HepG2 (cell line): ENCODE results near the gene HPS4. TPM values are rescaled to one million over a fixed set of nuclear protein-coding genes. Genes with fewer than 3 reads are reported as not detected.

Source experiments
- ATAC-seq: fragments of 200-7000 bp; cut with Tn5 transposase; 3 replicates; pipeline ENCODE4 v1.9.1; 2020; ENCODE audit warnings: mild to moderate bottlenecking, moderate library complexity
- BruUV-seq: library from RNA; stranded (reverse); fragments of 400-500 nt; replicated peaks from 2 replicates; lab custom pipeline; 2021; lab: Mats Ljungman, UMichigan
- CTCF ChIA-PET: fragments of 300-600 bp; formaldehyde crosslinking; extraction: SDS; loops from one replicate; lab custom pipeline; 2021; ENCODE audit warnings: low total read pairs, inconsistent platforms, low intra/inter-chr PET ratio; lab: Yijun Ruan, JAX
- POLR2A ChIA-PET: fragments of 350-600 bp; sonication (Branson Sonifier 250); formaldehyde crosslinking; loops from one replicate; lab custom pipeline; 2020; ENCODE audit warnings: antibody characterized with exemption, inconsistent platforms; lab: Yijun Ruan, JAX
- DNase-seq: peaks from one replicate; pipeline ENCODE4 v3.0.0-alpha.2; 2015; ENCODE audit warnings: low spot score
- FAIRE-seq: peaks from 3 replicates; lab custom pipeline; 2011; peaks lifted over from hg19 to GRCh38; lab: Jason Lieb, UNC
- H2AFZ ChIP-seq: one replicate; pipeline ENCODE4 v1.6.1; 2011; ENCODE audit warnings: low read length, inconsistent platforms
- H3K27ac ChIP-seq: fragments of 300-600 bp; 3 replicates; pipeline ENCODE4 v1.8.0; 2011; ENCODE audit warnings: mixed run types, mild to moderate bottlenecking, mixed read lengths, low read length, inconsistent platforms; ENCODE audit not compliant: insufficient read depth; ENCODE audit errors: extremely low read length
- H3K27me3 ChIP-seq, 2 experiments: fragments of 200-600 bp in 1 of 2; 2 replicates in 1 of 2; 3 replicates in 1 of 2; pipeline versions ENCODE4 v1.6.0 to v1.8.0; 2011; ENCODE audit warnings: low read length in 2 of 2, mild to moderate bottlenecking in 2 of 2, moderate library complexity in 2 of 2, inconsistent platforms in 1 of 2; ENCODE audit not compliant: insufficient read depth in 2 of 2, control insufficient read depth in 1 of 2
- H3K36me3 ChIP-seq, 2 experiments: fragments of 200-600 bp in 1 of 2; replicated peaks in 1 of 2; 2 replicates in 1 of 2; 3 replicates in 1 of 2; pipeline versions ENCODE4 v1.5.1 to v1.8.0; 2011; ENCODE audit warnings: low read length in 2 of 2, inconsistent platforms in 1 of 2; ENCODE audit not compliant: insufficient read depth in 2 of 2, control insufficient read depth in 1 of 2
- H3K4me1 ChIP-seq: 2 replicates; pipeline ENCODE4 v1.5.1; 2012; ENCODE audit warnings: low read length, inconsistent platforms; ENCODE audit not compliant: insufficient read depth
- H3K4me2 ChIP-seq: 2 replicates; pipeline ENCODE4 v1.6.0; 2011; ENCODE audit warnings: low read depth, low read length, inconsistent platforms
- H3K4me3 ChIP-seq, 3 experiments: fragments of 200-600 bp in 1 of 3; sonication (generic), shearing (Covaris generic) in 1 of 3; replicated peaks in 1 of 3; 2 replicates each; pipeline ENCODE4 v1.5.1; 2011 to 2016; ENCODE audit warnings: low read length in 3 of 3, inconsistent platforms in 2 of 3, low read depth in 2 of 3, mild to moderate bottlenecking in 2 of 3, control low read depth in 1 of 3, mixed read lengths in 1 of 3; ENCODE audit not compliant: insufficient read depth in 1 of 3
- H3K79me2 ChIP-seq: one replicate; pipeline ENCODE4 v1.6.1; 2011; ENCODE audit warnings: low read length, inconsistent platforms; ENCODE audit not compliant: insufficient read depth
- H3K9ac ChIP-seq: 2 replicates; pipeline ENCODE4 v1.6.0; 2011; ENCODE audit warnings: mild to moderate bottlenecking, low read depth, low read length, inconsistent platforms; ENCODE audit not compliant: insufficient read depth
- H3K9me3 ChIP-seq: 2 replicates; pipeline ENCODE4 v1.5.1; 2012; ENCODE audit warnings: mild to moderate bottlenecking, low read length
- H4K20me1 ChIP-seq: 2 replicates; pipeline ENCODE4 v1.6.0; 2011; ENCODE audit warnings: inconsistent platforms, mild to moderate bottlenecking, low read length, moderate library complexity; ENCODE audit not compliant: insufficient read depth
- BATF2 ChIP-seq: sonication (generic); formaldehyde crosslinking; IDR thresholded peaks from 2 replicates; pipeline ENCODE4 v1.8.0; 2022; ENCODE audit warnings: mild to moderate bottlenecking, missing genetic modification reagents, moderate library complexity
- KLF13 ChIP-seq: sonication (generic); formaldehyde crosslinking; IDR thresholded peaks from 2 replicates; pipeline ENCODE4 v1.4.0; 2020; ENCODE audit warnings: mild to moderate bottlenecking, missing genetic modification reagents
- POLR2AphosphoS5 ChIP-seq: IDR thresholded peaks from 2 replicates; pipeline ENCODE4 v1.6.1; 2012; ENCODE audit warnings: low read depth, low read length
- SAP130 ChIP-seq: IDR thresholded peaks from 2 replicates; pipeline ENCODE4 v1.6.1; 2016; ENCODE audit warnings: low read depth
- ZBTB40 ChIP-seq, 2 experiments: fragments of 450-650 bp in 1 of 2; sonication (generic) in 1 of 2; formaldehyde crosslinking in 1 of 2; IDR thresholded peaks; 2 replicates each; pipeline versions ENCODE4 v1.6.1 to v1.8.0; 2016 to 2022; ENCODE audit warnings: antibody characterized with exemption in 1 of 2, mild to moderate bottlenecking in 1 of 2, missing genetic modification reagents in 1 of 2
- ZNF205 ChIP-seq: IDR thresholded peaks from 2 replicates; pipeline ENCODE4 v1.6.1; 2018; ENCODE audit warnings: missing biosample characterization, missing genetic modification reagents
- ZNF235 ChIP-seq: sonication (generic); formaldehyde crosslinking; IDR thresholded peaks from 2 replicates; pipeline ENCODE4 v1.8.1; 2023; ENCODE audit warnings: mild to moderate bottlenecking, missing genetic modification reagents, borderline replicate concordance
- ZNF652 ChIP-seq: IDR thresholded peaks from 2 replicates; pipeline ENCODE4 v1.6.1; 2016; ENCODE audit warnings: low read depth, borderline replicate concordance
- WGBS: methylation state at CpG from one replicate; pipeline ENCODE4 v1.1.6; 2017; ENCODE audit warnings: low lambda C conversion rate; 5-methylcytosine and 5-hydroxymethylcytosine counted together
- in situ Hi-C: cut with HindIII; loops from 2 replicates; pipeline ENCODE4 v1.10.0; 2017; ENCODE audit warnings: low pct_unique_long_range_greater_than_20kb; ENCODE audit not compliant: extremely low pct_ligation_motif_present
- intact Hi-C: fragments of 100-400 bp; cut with micrococcal nuclease; formaldehyde crosslinking; loops from one replicate; pipeline ENCODE4 v1.10.0; 2022; ENCODE audit not compliant: unreplicated experiment
- polyA plus RNA-seq, 8 experiments: library from polyadenylated mRNA; depleted of rRNA in 3 of 8; stranded (reverse) in 7 of 8; unstranded in 1 of 8; fragments of >200 nt; fragmentation: Illumina TruSeq in 4 of 8; extraction: Trizol in 4 of 8; gene quantifications; 2 replicates each; pipeline versions ENCODE4 v1.2.1 to v1.2.3, GENCODE V29; 2011 to 2016; ENCODE audit warnings: low read depth in 4 of 8, missing spikeins in 1 of 8, mixed read lengths in 1 of 8; ENCODE audit not compliant: insufficient read depth in 1 of 8
- total RNA-seq, 5 experiments: library from RNA; depleted of rRNA; stranded (reverse); fragments of >200 nt; fragmentation: Illumina TruSeq; extraction: Trizol; gene quantifications; 2 replicates each; pipeline ENCODE4 v1.2.3, GENCODE V29; 2016; ENCODE audit warnings: low read depth in 1 of 5

Gene HPS4
- total and polyA plus RNA-seq, 2 of the 13 experiments (the other 11 are each of a cell fraction or from before 2014, with no cell fraction given) = 27.4 to 34.0 TPM

DNA sequence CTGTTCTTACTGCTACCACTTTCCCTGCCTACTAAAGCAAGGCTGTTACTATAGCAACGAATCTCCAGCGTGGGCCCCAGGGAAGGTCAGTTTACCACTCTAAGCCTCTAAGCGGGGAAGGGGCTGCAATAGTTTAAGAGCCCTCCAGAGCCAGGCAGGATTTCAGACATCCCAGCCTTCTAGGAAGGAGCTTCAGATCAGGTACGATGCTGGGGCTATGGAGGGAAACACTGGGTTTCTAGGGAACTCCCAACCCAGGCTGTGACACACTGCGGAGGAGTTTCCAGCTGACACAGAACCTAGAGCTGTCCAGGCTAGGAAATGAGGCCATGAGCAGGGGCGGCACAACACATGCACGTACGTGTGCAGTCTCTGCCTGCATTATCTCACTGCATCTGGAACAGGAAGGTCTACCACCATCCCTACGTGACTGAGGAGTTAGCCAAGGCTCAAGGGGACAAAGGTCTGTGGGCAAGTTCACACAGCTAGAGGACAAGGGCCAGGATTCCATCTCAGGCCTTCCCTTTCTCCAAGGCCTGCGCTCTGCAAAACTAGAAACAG is 20.4 kb downstream of the HPS4 start:
- intact Hi-C loops = no loop called here
- ATAC-seq = no peak
- FAIRE-seq = no peak
- Histone ChIP-seq H2AFZ (no peak overlapping the region), H3K36me3 (peaks cover 32 to 72% of the 10 kb centered on the region in 2 experiments), H3K27me3 (no peaks in the 10 kb centered on the region), H3K4me3 (no peak overlapping the region), H4K20me1 (peaks cover 4% of the 10 kb centered on the region), H3K4me1 (peaks cover 16% of the 10 kb centered on the region), H3K9ac (no peak overlapping the region), H3K9me3 (no peaks in the 10 kb centered on the region), H3K79me2 (no peaks in the 10 kb centered on the region), H3K27ac (no peak overlapping the region), H3K4me2 (no peak overlapping the region)
- in situ Hi-C loops = loop anchor here (5.0 kb wide), 1 partner anchor 96 kb away; no protein-coding TSS in a partner anchor
- DNase-seq = no peak
- POLR2A ChIA-PET = interaction anchor here (2.5 kb wide), 1 partner anchor 20 kb away, joined by 10 read pairs; the partner anchor contains the start of genes HPS4 and SRRD
- BruUV-seq = no TSS peak
- WGBS = 95% methylated on average over 8 of the region's 10 CpGs
- CTCF ChIA-PET = no interaction called here
- TF ChIP-seq SAP130 (CRISPR knock-in tag) = no peak
- TF ChIP-seq, all 625 proteins: peak for 0

GRCh38 chr22:26462641-26463040 is 20.9 kb downstream of the HPS4 start:
- in situ Hi-C loops = loop anchor here (5.0 kb wide), 1 partner anchor 95 kb away; no protein-coding TSS in a partner anchor
- Histone ChIP-seq H3K9me3 (no peaks in the 10 kb centered on the region), H3K27ac (no peak overlapping the region), H4K20me1 (peaks cover 4% of the 10 kb centered on the region), H3K4me1 (peaks cover 16% of the 10 kb centered on the region), H3K27me3 (no peaks in the 10 kb centered on the region), H3K9ac (no peak overlapping the region), H3K4me2 (no peak overlapping the region), H3K79me2 (no peaks in the 10 kb centered on the region), H2AFZ (no peak overlapping the region), H3K4me3 (no peak overlapping the region), H3K36me3 (peaks cover 36 to 75% of the 10 kb centered on the region in 2 experiments)
- ChIA-PET CTCF (no interaction called here), POLR2A (interaction anchor here (1.0 to 2.5 kb wide), 2 partner anchors 11 to 21 kb away, joined by 3 to 10 read pairs; partner anchors contain the start of genes HPS4 and SRRD)
- FAIRE-seq = no peak
- WGBS = 96% methylated on average over 3 of the region's 3 CpGs
- intact Hi-C loops = no loop called here
- ATAC-seq = no peak
- BruUV-seq = no TSS peak
- DNase-seq = no peak
- TF ChIP-seq ZNF235 (CRISPR knock-in tag) (no peak), ZBTB40 (IDR thresholded peaks at IDR 0.05) (no peak), ZBTB40 (CRISPR knock-in tag; IDR thresholded peaks at IDR 0.05) (no peak), ZNF652 (CRISPR knock-in tag) (no peak), ZNF205 (CRISPR knock-in tag) (no peak), KLF13 (CRISPR knock-in tag) (no peak), BATF2 (CRISPR knock-in tag) (no peak), POLR2AphosphoS5 (no peak)
